ENCODE results near the gene AXIN1. TPM values are rescaled to one million over a fixed set of nuclear protein-coding genes. Genes with fewer than 3 reads are reported as not detected.
A peak's percentile ranks its signal among the peaks of the same experiment; 100 is the strongest.
"Not testable (repeated sequence)": the region's sequence is repeated elsewhere in the genome, so short reads cannot be mapped to it uniquely, and the experiment has no call there.

The AXIN1 gene
- total RNA-seq, 1 experiment from 2014 or later = 5.8 TPM

DNA sequence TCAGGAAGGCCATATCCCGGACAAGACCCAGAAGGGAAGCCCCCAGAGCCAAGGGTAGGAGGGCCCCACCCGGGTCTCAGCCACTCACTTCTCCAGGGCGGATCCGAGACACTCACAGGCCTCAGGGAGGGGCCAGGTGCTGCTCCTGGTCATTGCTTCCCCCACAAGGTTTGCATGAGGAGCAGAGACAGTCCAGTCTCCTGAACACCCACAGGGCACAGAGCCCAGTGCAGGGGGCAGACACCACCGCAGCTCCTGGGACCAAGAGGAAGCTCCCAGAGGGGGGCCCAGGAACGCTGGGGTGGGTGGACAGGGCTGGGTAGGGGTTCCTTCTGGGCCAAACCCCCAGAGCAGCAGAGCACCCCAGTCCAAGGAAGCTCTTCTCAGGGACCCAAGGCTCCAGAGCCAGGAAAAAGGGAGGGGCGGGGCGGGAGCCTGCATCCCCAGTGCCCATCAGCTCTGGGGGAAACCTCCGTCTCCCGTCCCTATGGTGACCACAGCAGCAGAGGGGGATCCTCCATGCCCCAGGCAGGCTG lies 18.5 kb upstream of the AXIN1 start:
- no peak for DNase-seq (ENCODE audit: low read depth)

- DNase-seq (ENCODE audit: low read depth) = peak; percentile 92
Measured at GRCh38 chr16:370443-370842, 17.9 kb upstream of the AXIN1 start, which contains the start of gene MRPL28. TSS of gene MRPL28 (minus strand) at chr16:370538. CDS start at chr16:370218, 320 bp downstream.

GRCh38 chr16:369866-370436 lies 17.4 kb upstream of the AXIN1 start:
- DNase-seq (ENCODE audit: low read depth) = no peak

- no peak for DNase-seq (ENCODE audit: low read depth)
Measured at GRCh38 chr16:369275-369865, 16.8 kb upstream of the AXIN1 start.

DNA sequence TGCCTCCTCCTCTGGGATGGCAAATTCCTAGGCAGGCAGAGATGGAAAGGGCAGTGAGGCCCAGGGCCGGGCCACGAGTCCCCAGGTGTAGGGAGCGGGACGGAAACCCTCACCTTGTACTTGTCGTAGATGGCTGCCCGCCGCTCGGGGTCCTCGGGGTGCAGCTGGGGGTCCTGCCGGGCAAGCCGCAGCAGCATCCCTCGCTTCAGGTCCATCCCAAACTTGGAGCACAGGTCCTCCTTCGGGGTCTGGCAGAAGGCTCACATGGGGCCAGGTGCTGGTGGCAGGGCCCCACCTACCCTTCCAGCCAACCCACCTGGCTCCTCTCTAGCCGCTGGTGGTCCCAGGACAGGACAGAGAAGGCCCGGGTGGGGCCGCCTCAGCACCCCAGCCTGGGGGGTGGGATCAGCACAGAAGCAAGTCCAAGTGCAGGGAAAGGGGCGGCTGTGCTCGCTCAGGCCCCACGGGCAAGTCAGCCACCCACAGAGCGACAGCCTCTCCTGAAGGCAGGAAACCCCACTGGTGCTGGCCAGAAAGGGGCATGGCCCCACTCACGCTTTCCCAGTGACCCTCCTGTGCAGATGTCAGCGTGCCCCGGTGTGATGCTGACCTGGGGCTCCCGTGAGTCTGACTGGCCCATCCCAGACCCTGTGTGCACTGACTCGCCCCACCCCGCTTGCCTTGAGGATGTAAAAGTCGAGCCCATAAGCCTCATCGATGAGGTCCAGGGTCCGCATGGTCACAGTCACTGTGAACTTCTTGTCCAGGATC lies 16.1 kb upstream of the AXIN1 start:
- no peak for DNase-seq (ENCODE audit: low read depth)

DNA sequence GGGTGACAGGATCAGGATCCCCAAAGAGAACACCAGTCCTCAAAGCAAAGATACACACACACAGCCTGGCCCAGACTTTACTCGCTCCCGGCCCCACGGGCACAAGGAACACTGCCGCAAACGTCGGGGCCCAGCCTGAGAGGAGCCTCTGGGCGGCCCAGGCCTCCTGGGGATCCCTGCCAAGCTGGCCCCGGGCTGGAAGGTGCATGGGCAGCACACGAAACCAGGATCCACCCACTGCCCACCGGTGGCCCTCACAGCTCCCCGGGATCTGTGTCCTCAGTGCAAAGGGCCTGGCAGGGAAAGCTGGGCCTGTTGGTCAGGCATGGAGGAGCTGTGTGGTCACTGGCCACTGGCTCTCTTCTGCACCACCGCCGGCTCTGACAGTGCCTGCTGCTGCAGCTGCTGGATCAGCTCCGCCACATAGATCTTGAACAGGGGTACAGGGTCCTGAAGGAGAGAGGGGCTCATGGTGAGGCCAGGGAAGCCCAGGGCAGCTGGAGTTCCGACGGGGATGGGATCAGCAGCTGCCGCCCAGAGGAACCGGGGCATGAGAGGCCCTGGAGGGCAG lies 14.9 kb upstream of the AXIN1 start:
- no peak for DNase-seq (ENCODE audit: low read depth)

DNA sequence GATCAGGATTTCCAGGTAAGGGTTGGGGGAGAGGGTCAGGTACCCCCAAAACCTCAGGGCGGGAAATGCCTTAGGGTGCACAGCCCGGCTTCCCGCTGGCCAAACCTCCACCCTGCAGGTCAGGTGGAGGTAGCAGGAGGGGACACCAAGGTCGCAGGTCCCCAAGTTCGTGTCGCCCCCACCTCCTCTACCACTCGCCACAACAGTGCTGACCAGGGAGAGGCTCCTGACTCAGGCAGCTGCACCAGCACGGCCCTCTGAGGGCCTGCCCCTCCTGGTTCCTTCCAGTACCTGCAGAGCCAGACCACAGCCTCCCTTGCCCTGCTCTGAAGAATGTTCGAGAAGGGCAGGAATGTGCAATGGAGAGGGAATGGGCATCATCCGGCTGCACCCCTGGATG lies 14.0 kb upstream of the AXIN1 start:
- no peak for DNase-seq (ENCODE audit: low read depth)

DNA sequence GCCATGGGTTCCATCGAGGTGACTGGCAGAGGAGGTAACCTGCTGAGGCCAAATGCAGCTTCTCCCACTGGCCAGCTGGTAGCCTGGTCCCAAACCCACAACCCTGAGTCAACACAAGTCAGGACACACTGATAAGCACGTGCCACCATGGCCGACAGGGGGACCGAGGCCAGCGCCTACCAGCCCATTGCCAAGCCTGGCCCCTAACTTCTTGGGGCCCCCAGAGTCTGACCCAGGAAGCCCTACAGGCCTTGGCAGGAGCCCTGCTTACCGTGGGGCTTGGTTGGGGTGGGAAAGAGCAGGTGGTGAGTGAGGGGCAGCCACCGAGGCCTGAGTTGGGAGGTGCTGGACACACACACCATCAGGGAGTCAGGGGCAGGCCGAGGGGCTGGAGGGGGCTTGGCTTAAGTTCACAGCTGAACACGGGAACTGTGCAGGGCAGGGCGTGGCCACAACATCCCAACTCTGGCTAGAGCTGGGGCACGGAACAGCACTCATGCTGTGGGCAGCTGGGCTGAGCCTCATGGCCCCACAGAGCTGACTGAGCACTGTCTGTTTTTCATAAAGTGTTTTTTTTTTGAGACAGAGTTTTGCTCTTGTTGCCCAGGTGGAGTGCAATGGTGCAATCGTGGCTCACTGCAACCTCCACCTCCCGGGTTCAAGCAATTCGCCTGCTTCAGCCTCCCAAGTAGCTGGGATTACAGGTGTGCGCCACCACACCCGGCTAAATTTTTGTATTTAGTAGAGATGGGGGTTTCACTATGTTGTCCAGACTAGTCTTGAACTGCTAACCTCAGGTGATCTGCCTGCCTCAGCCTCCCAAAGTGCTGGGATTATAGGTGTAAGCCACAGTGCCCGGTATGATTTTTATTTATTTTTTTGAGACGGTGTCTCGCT lies 12.3 kb upstream of the AXIN1 start:
- peak; percentile 16 for DNase-seq (ENCODE audit: low read depth)

- DNase-seq (ENCODE audit: low read depth) = no peak
Measured at GRCh38 chr16:363766-364490, 11.4 kb upstream of the AXIN1 start.

DNA sequence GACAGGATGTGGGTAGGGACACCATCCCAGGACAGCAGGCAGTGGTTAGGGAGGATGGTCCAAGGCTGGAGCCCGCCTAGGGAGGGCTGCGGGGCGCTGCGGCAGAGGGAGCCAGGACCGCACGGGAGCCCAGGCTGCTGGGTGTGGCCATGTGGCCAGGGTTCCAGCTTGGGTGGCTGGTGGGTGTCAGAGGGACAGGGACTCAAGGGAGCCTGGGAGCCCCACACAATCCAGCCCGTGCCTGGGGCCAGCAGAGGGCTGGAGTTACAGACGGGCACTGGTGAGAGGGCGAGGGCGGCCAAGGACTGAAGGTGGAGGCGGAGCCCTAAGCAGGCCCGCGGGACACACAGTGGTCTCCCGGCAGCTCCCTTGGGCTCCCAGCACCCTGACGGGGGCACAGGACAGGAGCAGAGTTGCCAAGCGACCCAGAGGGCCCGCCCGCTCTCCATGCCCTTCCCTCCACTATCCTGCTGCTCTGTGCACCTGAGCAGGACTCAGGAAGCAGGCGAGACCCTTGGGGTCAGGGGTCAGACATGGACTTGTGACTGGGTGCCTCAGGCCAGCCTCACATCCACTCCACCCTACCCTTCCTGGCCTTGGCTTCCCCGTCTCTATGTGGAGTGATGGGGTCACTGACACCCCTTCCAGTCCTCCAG lies 10.7 kb upstream of the AXIN1 start:
- DNase-seq (ENCODE audit: low read depth) = peak; percentile 21

DNA sequence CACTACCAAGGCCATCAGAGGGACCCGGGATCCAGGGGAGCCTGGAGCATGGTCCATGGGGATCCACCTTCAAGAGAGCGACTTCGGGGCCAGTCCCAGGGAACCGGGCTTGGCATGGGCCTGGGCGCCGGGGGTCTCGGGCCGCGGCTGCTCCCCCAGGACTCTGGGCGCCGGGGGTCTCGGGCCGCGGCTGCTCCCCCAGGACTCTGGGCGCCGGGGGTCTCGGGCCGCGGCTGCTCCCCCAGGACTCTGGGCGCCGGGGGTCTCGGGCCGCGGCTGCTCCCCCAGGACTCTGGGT lies 10.1 kb upstream of the AXIN1 start:
- not testable (repeated sequence) for DNase-seq (ENCODE audit: low read depth)

- DNase-seq (ENCODE audit: low read depth) = peak; percentile 73
Measured at GRCh38 chr16:361872-362701, 9.6 kb upstream of the AXIN1 start.

DNA sequence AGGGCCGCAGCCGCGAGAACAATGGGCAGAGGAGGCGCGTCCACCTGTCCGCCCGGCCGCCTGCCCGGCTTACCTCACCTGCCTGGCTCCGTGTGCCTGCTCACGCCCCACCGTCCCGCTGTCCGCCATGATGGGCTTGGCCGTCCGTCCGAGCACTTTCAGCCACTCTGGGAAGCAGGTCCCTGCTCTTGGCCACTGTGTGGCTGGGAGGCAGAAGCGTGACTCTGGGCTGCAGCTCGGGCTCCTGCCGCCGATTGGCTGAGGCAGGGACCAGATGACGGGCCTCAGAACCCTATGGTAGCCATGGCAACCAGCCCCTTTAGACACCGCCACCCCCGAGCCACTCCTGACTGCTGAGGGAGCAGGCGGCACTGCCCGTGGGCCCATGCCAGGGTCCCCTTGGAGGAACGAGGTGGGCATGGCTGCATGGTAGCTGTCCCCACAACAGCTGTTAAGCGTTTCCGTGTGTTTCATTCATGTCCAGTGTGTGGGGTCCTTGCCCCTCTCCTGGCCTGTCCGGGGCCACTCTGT lies 8.9 kb upstream of the AXIN1 start:
- no peak for DNase-seq (ENCODE audit: low read depth)

DNA sequence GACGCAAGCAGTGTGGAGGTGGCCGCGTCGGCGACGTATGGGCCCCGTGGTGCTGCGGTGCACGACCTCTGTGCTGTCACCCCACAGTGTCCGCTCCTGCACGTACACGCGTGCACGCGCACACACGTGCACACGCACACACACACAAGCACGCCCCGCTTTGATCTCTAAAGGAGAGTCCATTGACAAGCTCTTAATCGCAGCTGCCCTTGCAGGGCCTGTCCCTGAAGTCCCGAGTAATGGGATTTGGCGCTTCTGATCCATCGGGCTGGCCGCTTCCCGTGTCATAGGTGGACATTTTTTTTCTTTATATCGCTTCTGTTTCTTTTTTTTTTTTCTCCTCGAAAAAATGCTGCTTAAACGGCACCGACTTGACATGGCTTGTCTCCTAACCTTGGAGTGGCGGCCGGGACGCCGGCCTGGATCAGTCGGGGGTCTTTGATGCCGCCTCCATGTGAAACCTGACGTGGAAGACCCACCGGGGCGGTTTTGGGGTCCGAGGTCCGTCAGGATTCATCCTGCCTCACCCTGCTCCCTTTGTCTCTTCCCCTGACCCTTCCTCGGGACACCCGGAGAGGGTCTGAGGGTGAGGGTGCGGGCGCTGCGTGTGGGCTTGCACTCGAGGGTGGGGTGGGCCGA lies 8.3 kb upstream of the AXIN1 start:
- no peak for DNase-seq (ENCODE audit: low read depth)

DNA sequence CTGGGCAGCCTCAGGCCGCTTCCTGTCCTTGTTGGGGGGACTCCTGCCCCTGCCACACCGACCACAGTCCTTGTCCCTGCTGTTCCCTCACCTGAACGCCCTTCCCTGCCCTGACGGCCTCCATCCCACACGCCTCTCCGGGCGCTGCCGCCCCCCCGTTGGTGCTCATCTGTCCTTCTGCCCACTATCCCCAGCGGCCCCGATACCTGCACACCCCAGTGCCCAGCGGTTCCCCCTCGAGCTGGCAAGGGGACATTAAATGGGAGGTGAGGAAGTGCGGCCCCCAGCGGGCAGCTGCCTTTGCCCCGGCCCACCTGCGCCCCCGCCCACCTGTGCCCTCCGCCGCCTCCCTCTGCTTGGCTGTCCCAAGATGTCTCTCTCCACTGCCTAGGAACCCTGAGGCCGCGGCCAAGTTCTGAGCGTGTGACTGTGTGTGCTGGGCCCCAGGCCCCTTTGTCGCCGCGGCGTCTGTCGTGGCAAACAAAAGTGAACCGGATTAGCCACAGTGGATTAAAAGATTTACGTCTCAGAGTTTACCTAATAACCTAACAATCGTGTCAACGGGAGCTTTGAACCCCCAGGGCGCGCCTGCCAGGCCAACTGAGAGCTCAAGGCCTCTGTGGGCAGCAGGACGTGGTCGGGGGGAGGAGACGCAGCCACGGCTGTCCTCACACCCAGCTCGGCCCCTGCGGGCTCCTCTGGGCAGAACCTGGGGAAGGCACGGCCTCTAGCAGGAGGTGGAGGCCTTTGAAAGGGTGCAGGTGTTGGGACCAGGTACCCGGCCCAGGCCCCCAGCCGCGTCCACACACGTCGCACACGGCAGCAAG lies 7.6 kb upstream of the AXIN1 start:
- DNase-seq (ENCODE audit: low read depth) = no peak

DNA sequence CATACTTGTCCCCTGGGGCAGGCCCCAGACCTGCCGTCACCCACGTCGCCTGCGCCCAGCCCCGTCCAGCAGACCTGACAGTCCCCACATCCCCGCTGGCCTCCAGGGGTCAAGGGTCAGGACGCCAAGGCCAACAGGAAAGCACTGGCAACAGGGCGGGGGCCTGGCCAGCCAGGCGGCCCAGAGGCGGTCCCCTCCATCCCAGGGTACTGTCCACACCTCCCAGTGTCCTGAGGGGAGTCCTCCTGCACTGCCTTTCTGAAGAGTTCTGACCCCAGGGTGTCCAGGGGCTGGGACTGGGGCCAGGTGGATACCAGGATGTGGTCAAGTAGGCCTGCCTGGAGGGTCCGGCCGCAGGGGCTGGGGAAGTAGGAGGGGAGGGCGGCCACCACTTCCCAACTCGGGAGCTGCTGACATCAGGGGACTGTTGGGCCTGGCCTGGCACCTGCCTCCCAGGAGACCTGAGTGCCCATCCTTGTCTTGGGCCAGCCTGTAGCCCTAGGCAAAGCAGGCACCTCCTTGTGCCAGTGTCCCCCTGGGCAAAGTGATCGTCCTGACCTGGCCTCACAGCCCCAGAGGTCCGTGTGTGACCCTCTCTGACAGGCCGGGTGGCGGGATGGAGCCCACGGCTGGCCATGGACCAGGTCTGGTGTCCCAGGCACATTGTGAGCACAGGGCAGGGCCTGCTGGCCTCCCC lies 6.7 kb upstream of the AXIN1 start:
- no peak for DNase-seq (ENCODE audit: low read depth)

- DNase-seq (ENCODE audit: low read depth) = no peak
Measured at GRCh38 chr16:356741-357140, 4.2 kb upstream of the AXIN1 start.

All from RPMI7951 (cell line).